UCSD-AML1 (cell line): Measurements from ENCODE around the gene MRPS27.

Source experiments
- DNase-seq: peaks from one replicate; lab custom pipeline; 2025; ENCODE audit not compliant: unreplicated experiment; lab: John Stamatoyannopoulos, UW

MRPS27 gene

GRCh38 chr5:72319976-72320752 is at the start of gene MRPS27, which contains the start of gene PTCD2:
MRPS27 (minus strand) TSS chr5:72320240; CDS start chr5:72320221, 19 bp downstream.
PTCD2 (plus strand) TSS chr5:72320373; CDS start chr5:72320383, 10 bp downstream.
- peak; percentile 95 for DNase-seq

GRCh38 chr5:72369711-72370110 is 49.7 kb upstream of the MRPS27 start:
- no peak for DNase-seq

DNA sequence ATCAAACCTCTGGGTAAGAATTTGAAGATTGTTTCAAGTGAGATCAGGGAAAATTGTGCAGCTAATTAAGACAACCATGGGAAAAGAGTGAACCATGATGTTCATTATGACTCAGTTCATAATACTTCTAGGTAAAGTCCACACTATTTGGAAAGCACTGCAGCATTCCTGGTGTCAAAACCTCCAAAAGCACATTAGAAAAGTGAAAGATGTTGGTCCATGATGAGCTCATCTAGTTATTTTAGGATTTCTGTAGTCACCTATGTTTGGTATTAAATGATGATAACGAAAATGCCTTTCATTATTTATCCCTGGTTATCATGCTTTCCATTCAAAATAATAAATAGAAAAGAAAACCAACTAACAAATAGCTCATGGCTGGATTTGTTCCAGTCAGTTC is 49.3 kb upstream of the MRPS27 start:
- no peak for DNase-seq

GRCh38 chr5:72368271-72368670 is 48.2 kb upstream of the MRPS27 start:
- DNase-seq, result no peak

GRCh38 chr5:72366324-72366976 is 46.4 kb upstream of the MRPS27 start:
- DNase-seq, result peak; percentile 15

DNA sequence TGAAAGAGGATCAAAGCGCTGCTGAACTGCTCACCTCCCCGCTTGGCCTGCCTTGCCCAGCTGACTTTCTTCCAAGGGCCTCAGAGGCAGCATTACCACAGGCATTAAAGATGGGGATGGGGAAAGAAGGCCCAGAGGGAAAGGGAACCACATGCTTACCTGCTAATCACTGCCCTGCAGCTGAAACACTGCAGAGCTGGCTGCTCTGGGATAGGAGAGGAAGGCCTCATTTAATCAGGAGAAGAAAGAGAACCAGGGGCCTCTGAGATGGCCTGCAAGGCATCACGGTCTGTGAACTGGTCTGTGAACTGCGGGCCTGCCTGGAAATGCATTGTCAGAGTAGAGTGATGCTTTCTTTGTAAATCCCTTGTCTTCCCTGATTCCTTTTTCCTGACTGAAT is 44.9 kb upstream of the MRPS27 start:
- DNase-seq, result no peak

DNA sequence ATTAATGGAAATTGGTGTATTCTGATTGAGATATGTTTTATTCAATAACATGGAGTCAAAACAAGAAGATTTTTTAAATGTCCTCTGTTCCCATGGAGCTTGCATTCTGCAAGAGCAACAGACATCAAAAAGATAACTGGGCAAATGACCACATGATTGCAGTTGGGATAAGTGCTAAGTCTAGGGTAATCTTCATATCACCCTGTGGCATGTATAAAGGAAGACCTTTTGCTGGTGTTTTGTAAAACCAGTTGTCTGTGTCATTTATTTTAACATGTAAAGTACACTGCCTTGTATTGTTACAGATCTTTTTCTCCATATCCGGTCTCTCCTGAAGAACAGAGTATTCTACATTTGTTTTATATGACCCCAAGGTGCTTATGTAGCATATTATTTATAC is 44.1 kb upstream of the MRPS27 start:
- DNase-seq, result no peak

DNA sequence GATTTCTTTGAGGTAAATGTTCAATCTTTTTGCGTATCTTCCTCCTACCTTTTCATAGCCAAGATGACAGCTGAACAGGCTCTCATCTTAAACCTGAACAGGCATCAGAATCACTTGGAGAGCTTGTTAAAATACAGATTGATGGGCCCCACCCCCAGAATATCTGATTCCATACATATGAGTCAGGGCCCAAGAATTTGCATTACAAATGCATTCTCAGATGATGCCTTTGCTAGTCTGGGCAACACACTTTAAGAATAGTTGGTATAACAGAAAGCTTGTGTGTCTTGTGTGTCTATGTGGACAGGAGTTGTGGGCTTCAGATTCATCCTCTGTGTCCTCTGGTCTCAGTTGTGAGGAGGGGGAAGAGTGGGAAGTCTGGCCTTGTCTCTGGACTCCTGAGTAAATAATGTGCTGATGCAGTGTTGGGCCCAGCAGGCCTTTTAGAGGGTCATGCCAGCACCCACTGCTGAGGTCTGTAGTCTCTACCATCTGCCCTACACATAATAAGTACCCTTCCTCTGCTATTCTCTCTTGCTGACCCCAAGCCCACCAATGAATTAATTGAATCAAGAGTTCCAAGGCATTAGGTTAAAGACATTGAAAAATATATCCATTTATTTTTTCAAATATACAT is 43.2 kb upstream of the MRPS27 start:
- no peak for DNase-seq

GRCh38 chr5:72359886-72360285 is 39.8 kb upstream of the MRPS27 start:
- no peak for DNase-seq

- no peak for DNase-seq
These were observed 38.9 kb upstream of the MRPS27 start for GRCh38 chr5:72358925-72359324.

DNA sequence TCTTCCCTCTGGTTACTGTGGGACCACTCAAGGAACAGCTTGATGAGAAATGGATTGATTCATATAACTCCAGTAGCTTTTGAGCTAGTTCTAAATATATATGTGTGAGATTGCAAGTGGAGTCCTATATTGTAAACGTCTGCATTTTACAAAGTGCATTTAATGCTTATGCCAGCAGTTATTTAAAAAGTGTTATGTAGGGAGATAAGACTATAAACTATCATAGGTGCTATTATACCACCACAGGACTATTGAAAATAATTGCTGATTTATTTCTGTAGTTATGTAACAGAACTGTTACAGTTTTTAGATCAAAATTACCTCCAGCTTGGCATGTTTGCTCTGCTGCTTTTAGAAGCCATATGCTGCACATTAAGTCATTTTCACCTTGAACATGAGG is 36.3 kb upstream of the MRPS27 start:
- DNase-seq, result no peak

- peak; percentile 25 for DNase-seq
These were observed 35.8 kb upstream of the MRPS27 start for GRCh38 chr5:72355706-72356299.

DNA sequence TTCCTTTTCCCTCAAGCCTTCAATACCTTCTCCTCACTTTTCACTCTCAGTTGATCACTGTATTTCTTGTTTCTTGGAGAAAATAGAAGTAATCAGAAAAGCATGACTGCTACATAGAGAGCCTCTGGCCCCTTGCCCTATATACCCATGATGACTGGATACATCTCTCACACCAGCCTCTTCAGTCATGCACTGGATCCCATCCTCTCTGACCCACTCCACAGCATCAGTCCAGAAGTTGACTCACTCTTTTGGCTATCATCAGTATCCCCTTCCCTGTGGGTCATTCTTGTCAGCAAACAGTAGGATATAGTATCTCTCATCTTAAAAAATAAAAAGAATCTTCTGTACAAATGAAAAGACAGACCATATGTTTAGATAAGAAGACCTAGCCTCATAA is 33.0 kb upstream of the MRPS27 start:
- no peak for DNase-seq

DNA sequence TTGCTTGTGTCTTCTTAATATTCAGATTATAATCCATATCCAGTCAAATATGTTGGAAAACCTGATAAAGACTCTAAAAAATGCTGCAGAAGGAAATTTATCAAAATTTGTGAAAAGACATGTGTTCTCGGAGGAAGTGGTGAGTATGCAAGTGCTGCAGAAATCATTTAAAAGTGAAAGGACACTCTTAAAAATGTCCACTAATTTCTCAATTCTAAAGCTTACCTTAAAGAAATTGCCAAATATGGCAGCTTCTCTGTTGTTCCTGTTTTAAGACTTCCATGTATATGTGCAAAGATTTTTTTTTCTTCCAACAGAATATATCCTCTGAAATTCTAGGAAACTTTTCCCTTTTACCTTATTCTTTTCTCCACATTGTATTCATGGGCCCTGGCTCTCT is 32.6 kb upstream of the MRPS27 start:
- DNase-seq, result no peak

DNA sequence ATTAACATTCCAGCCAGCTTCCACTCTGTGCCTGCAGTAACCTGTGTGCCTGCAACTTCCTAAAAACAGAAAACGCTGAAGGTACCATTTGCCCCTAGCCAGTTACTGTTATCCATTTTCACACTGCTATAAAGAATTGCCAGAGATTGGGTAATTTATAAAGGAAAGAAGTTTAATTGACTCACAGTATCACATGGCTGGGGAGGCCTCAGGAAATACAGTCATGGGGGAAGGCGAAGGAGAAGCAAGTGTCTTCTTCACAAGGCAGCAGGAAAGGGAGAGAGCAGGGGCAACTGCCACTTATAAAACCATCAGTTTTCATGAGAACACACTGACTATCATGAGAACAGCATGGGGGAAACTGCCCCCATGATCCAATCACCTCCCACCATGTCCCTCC is 31.3 kb upstream of the MRPS27 start:
- DNase-seq, result no peak

DNA sequence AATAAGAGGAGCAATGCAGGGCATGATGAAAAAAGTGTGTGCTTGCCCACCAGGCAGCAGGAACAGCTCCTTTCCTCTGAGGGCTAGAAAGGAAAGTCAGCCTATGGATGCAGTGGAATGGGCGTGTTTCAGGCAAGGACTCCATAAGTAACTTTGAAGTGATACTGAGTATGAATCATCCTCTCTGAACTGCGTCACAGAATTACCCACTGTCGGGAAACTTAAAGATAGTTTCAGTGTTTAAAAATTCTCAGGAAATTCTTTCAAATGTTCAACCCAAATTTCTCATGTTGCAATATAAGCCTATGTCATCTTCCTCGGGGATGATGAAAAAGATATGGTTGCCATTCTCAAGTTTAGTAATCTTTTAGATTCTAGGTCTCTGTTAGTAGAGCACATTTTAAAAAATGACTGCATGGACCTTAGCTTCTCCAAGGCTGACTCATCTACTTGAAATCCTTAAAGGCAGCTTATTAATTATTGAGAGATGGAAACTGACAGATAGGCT is 27.8 kb upstream of the MRPS27 start:
- DNase-seq, result no peak

DNA sequence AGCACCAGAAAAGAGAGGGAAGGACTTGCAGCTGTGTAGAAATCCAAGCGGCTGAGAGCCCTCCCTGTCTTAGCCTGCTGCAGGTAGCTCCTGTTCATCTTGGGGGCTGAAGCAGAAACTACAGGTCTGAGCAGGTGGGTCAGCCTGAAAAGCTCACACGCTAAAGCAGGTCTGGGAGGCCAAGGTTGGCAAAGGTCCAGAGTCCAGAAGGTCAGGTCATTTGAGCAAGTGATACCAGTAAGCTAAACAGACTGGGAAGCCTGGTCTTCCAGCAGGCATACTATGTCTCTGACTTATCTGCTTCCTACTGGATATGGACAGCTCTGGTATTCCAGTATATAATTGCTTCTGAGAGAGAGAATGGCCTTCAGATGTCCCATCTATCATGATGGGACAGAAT is 26.4 kb upstream of the MRPS27 start:
- DNase-seq, result no peak

DNA sequence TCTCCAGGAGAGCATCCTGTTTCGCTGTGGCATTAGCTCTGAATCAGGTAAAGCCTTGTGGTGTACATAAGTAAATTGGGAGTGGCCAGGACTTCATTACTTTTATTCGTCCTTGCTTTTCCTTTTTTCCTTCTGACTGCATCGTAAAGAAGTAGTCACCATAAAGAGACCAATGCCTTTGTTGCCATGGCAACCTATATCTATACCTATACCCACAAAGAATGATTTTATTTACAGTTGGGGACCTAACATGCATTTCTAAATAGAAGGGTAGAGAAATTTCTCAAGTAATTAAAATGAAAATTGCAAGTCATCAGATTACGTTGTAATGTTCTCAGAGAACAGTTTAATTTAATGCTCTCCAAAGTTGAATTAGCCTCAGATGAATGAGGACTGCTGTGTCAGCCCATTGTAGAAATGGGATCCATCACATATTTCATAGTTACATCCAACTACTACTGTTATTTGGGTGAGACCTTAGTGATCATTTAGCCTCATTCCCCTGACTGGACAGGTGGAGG is 18.7 kb upstream of the MRPS27 start:
- no peak for DNase-seq

DNA sequence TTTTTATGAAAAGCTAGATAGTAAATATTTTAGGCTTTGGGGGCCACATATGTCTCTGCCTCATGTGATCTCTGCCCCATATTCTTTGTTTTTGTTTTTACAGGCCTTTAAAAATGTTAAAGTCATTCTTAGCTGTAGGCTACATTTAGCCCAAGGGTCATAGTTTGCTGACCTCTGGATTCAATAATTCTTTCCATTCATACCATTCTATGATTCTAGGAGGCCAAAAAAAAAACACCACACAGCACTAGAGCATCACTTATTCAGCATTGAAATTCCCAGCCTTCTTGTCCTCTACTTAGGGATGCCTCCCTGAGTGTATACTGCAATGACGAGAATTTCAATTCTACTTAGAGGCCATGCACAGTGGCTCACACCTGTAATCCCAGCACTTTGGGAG is 17.1 kb upstream of the MRPS27 start:
- no peak for DNase-seq

DNA sequence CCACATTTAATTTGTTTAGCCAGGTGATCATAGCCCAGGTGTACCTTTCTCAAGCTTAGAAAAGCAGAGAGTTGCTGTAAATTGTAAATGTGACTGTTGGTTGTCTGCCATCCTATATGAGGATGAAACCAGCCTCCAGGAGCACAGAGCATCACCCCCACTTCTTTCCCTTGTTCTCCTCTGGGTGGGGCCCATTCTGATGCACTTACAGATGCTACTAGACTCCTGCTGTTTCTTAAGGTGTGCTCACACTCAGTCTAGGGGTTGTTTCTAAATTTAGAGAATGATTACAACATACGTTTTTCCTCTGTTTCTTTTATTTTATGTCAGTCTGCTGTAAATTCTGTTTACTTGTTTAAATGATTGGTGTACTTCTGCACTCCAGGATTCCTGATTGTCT is 10.7 kb upstream of the MRPS27 start:
- no peak for DNase-seq

- no peak for DNase-seq
These were observed 8.1 kb upstream of the MRPS27 start for GRCh38 chr5:72328172-72328571.
